HG02678 (cell line): ENCODE measurements around the gene ACTA2.

Experiments used
- ATAC-seq: cut with Tn5 transposase; IDR thresholded peaks from one replicate; pipeline ENCODE4 v1.9.1; 2021; ENCODE audit warnings: mild to moderate bottlenecking, moderate library complexity; ENCODE audit not compliant: unreplicated experiment

The ACTA2 gene

GRCh38 chr10:88896372-88896993 lies 56.1 kb downstream of the ACTA2 start:
- no peak for ATAC-seq

DNA sequence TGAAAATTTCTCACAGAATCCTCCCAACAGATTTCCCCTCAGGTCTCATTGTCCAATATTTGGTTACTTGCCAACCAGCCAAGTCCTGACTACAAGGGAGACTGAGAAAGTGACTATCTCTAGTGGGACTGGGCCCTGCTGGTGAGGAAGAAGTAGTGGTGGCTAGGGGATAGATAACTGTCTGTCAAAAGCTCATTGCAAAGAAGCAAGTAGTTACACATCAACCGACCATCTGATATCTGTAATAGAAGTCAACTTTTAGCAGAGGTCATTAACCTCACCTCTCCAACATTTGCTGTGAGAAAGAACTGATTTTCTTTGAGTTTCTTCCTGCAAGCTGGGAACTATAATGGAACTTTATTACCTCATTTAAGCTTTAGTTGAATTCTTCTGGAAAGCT lies 57.3 kb downstream of the ACTA2 start:
- ATAC-seq = no peak

DNA sequence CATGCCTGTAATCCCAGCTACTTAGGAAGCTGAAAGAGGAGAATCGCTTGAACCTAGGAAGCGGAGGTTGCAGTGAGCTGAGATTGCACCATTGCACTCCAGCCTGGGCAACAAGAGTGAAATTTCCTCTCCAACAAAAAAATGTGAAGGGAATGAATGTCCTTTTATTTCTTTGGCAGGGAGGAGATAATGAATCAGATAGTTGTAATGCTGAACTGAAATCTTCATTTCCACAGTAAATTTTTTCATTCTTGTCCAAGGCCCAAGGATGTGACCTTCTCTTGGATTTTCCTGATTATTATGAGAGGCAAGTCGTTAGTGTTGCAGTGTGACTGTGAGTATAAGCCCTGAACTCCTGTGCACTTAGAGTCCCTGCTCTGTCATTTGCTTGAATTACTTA lies 59.0 kb downstream of the ACTA2 start:
- no peak for ATAC-seq

DNA sequence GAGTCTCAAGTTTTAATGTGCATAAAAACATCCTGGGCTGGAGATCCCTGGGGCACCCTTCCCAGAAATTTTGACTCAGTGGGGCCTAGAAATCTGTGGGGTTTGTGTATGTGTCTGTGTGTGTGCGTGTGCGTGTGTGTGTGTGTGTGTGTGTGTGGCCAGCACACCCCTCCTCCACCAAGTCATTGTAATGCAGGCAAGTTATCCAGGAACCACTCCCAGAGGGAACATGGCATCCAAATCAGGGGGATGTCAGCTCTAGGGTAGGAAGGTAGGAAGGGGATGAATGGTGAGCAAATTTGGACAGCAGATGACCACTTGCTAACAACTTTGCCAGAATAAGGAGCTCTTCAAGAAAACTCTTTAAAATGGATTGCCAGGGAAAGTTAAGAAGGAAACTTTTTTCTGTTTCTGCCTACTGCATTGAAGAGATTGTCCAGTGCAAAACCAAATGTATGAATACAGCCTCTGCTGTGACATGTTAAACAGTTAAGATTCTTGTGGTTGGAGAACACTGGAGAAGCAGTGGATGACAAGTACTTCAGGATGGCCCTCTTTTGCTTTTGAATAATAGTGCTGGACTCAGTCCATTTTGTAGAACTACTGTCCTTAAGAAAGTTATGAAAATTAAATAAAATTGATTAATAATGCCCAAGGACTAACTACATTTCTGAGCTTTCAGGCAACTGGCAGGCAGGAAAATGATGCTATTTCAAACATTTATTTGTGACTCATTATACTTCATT lies 60.2 kb downstream of the ACTA2 start:
- no peak for ATAC-seq

DNA sequence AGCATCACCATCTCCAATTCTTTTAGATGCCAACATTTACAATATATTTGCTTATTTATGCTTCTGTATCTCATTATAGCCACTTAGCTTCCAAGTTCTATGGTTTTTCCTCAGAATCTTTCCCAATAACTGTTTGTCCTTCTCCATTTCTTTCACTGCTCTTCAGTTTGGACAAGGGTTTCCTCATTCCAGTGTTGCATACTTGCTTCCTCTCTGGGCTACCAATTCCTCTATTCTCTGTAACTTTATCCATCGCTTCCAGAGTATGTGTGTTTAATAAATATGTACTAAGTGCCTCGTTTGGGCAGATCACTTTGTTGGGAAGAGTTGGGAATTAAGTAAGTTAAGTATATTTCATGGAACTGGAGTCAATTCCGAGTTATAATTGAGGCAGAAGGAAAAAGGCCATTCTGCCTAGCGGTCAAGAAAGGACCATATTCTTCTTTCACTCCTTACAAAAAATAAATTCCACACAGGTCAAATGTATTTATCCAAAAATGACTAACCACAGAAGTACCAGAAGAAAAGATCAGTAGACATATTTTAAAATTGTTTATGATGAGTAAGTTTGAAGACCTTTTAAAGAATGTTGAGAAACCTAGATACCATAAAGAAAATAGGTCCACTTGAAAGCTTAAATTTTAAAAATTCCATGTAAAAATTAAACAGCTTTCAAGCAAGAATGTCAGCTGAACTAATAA lies 61.7 kb downstream of the ACTA2 start:
- no peak for ATAC-seq

GRCh38 chr10:88889559-88890337 lies 62.8 kb downstream of the ACTA2 start:
- ATAC-seq = peak; percentile 74

DNA sequence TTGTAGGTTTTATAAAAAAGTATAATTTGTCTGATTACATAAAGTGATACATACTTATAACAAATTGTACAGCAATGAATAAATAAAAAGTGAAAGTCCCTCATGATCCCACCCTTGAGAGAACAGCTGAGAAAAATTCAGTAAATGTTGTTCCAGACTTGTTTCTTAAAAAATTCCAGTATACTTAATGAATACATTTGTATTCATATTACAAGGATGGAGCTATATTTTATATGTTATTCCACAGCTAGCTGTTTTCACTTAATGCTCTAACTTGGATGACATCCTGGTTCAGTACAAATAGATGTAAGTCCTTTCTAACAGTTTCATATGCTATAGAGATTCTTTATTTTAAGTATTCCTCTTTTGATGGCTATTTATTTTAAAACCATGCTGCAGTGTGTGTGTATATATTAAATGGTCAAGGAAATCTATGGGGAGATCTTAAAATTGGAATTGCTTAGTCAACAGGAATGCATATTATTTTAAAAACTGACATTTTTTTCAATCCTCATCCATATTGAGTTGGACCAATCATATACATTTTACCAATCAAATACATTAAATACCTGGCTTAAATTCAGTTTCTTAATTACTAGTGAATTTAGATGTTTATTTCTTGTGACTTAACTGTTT lies 63.6 kb downstream of the ACTA2 start:
- no peak for ATAC-seq

GRCh38 chr10:88886557-88886956 lies 66.0 kb downstream of the ACTA2 start:
- peak; percentile 71 for ATAC-seq
